HG03139 (cell line): Measurements from ENCODE around the gene PHLDA3.

Experiments
- ATAC-seq: cut with Tn5 transposase; IDR thresholded peaks from one replicate; pipeline ENCODE4 v1.9.1; 2021; ENCODE audit not compliant: unreplicated experiment

The PHLDA3 gene

GRCh38 chr1:201466492-201466891 lies 2.5 kb downstream of the PHLDA3 start:
- ATAC-seq: no peak

DNA sequence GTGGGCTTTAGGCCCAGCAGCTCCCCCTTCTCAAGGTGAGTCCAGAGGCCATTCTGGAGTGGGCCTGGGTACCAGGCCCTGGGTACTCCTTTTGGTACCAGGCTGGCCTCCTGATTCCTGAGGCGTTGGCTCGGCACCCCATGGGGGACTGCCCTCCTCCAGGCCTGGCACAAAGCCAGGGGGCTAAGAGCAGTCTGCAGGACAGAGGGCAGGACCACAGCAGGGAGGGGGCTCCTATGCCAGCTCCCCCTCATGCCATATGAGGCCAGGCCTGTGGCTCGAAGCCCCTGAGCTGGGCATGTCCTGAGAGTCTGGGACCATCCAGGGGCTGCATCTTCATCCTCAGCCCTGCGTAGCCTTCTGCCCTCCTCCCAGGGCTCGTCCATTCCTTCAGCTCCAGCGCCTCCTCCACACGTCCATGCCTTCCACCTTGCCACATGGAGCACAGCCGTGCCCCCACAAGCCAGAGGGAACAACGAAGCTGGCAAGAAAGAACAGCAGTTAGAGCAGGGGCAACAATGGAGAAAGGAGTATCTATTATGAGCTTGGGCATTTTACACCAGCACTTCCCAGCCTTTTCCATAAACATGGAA lies 3.2 kb downstream of the PHLDA3 start:
- no peak for ATAC-seq

- no peak for ATAC-seq
Measured at GRCh38 chr1:201463071-201463552, 5.9 kb downstream of the PHLDA3 start.

DNA sequence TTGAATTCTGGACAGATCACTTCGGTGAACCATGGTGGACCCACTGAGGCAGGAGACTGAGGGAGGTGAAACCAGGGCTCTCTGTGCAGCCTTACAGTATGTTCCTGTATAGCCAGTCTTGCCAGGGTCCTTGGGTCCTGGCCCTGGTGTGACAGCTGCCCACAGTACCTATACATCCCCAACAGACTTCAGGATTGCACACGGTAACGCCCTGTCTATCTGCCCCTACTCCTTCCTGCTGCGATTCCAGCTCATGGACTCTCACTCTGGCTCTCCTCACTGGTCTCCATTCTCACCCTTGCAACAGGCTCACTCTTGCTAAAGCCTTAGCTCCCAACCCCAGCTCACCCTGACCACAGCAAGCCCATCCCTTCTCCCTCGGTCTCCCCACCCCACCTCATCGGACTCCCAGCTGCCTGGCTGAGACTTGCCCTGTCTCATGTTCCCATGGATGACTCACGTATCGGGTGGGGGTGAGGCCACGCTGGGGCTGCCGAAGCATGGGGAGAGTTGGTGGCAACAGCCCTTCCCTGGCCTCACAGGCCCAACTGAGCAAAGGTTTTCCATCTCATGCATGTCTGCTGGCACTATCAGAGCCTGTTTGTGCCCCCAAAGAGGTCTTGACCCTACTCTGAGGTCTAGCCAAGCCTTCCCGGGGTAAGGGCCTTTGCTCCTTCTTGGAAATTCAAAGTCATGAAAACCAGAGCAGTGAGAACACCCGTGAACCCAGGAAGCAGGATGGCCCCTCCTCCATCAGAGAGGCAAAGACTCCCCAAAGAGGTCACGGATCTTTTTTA lies 7.1 kb downstream of the PHLDA3 start:
- no peak for ATAC-seq

GRCh38 chr1:201460814-201461644 lies 8.0 kb downstream of the PHLDA3 start:
- ATAC-seq: no peak

DNA sequence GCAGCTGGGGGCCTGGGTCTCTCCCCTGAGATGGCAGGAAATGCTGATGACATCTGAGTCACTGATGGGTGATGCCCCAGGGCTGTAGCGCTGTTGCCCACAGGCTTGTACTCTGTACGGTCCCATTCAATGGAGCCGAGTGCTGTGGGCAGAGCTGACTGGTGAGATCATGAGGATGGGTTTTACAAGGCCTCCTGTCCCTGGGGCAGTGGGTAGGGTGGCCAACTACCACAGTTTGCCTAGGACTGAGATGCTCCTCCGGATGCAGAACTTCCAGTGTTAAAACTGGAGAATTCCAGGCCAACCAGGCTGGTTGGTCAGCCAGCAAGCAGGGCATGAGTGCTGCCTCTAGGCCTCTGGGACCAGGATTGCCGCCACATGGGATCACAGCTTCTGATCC lies 9.2 kb downstream of the PHLDA3 start:
- no peak for ATAC-seq

DNA sequence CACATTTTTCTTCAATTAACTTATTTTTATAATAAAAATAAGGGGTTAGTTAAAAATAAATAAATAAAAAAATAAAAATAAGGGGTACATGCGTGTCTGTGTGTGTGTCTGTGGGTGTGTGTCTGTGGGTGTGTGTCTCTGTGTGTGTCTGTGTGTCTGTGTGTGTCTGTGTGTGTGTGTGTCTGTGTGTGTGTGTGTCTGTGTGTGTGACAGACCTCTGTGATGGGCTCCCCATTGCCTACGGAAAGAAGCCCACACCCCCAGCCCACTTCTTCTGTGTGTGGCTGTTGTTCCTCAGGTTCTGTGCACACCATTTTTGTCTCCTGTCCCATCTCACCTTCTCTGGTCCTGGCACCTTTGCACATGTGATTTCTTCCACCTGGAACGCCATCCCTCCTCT lies 9.9 kb downstream of the PHLDA3 start:
- no peak for ATAC-seq

- no peak for ATAC-seq
Measured at GRCh38 chr1:201457508-201457960, 11.5 kb downstream of the PHLDA3 start.

DNA sequence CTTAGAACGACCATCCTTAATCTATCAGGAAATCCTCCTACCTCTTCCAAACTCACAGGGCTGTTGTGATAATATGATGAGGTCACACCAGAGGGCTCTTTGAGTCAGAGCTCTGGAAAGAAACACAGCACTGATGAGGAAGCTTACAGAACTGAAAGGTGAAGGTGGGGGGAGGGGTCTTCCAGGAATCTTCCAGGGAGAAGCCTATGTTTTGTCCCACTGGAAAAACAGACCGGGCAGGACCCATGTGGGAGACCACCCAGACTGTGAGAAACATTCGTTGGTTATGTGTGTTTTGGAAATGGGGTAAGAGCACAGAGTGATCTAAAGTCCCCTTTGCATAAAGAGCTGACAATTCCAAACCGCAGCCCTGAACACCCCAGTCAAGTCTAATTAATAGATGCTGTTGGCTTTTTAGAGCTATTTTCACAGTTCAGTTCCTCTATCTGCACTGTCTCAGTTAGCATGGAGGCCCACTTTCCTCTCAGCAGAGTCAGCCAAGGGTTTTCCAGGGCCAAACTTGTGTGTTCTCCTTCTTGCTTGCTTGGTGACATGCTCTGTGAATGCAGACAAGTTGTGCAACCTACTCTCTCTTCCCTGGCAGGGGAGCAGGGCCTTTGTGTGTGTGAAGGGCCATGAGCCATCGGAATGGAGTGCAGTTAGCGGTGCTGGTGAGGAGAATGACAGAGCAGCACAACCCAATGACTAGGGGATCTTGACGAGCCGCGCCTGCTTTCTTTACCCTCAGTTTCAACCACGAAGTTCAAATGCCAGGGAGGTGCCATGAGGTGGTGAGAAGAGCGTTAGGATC lies 12.3 kb downstream of the PHLDA3 start:
- no peak for ATAC-seq

- no peak for ATAC-seq
Measured at GRCh38 chr1:201455098-201455497, 13.9 kb downstream of the PHLDA3 start.

- no peak for ATAC-seq
Measured at GRCh38 chr1:201454608-201455007, 14.4 kb downstream of the PHLDA3 start.

DNA sequence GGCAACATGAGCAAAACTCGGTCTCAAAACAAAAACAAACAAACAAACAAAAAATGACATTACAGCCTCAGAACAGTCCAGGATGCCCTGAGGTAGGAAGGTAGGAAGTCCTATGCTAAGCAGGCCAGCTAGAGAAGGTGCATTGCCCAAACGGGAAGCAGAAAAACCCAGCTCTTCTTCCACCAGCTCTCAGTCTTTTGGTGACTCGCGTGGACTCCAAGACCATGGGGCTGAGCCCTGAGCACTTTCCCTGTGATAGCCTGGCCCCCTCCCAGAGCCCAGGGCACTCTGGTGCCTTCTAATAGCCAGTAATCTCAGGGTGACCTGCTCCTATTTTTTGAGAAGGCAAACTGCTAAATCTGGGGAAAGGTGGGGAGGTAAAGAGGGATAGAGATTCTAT lies 16.1 kb downstream of the PHLDA3 start:
- no peak for ATAC-seq

DNA sequence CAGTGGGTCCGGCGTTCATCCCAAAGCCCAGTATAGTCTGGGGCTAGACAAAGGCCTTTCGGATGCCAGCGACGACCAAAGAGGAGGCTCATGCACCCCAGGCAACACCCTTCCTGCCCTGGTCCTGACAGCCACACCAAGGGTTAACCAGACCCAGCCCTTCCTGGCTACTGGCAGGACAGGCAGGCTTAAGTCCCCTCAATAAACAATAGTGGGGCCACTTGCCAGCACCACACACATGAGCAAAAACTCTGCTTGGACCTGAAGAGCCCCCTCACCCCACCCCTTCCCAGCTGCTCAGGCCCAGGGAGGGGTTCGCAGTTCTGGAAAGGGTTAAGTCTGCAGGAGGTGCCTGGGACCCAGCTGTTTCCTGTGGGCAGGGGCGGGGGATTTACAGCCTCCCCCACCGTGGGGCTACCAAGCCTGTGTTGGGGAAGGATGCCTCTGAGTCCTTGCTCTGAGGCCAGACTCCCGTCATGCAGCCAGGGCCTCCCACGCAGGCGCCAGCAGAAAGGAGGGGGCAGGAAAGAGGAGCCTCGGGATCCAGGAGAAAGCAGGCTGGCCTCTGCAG lies 18.2 kb downstream of the PHLDA3 start:
- ATAC-seq: no peak

DNA sequence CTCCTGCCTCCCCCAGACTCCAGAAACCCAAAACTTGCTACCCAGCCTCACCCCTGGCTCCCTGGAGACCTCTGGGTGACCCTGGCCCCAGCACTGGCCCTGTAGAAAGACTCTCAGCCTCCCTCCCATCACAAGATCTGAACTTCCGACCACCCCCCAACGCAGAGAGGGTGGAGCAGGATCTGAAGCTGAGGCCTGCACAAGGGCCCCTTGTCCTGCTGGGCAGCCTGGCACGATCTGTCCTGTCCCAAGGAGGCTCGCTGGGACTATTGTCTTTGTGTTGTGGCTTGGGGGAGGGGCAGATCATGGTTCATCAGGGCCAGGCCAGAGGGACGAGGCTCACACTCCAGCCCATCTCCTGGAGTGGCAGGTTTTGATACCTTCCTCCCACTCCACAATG lies 20.0 kb downstream of the PHLDA3 start:
- no peak for ATAC-seq

DNA sequence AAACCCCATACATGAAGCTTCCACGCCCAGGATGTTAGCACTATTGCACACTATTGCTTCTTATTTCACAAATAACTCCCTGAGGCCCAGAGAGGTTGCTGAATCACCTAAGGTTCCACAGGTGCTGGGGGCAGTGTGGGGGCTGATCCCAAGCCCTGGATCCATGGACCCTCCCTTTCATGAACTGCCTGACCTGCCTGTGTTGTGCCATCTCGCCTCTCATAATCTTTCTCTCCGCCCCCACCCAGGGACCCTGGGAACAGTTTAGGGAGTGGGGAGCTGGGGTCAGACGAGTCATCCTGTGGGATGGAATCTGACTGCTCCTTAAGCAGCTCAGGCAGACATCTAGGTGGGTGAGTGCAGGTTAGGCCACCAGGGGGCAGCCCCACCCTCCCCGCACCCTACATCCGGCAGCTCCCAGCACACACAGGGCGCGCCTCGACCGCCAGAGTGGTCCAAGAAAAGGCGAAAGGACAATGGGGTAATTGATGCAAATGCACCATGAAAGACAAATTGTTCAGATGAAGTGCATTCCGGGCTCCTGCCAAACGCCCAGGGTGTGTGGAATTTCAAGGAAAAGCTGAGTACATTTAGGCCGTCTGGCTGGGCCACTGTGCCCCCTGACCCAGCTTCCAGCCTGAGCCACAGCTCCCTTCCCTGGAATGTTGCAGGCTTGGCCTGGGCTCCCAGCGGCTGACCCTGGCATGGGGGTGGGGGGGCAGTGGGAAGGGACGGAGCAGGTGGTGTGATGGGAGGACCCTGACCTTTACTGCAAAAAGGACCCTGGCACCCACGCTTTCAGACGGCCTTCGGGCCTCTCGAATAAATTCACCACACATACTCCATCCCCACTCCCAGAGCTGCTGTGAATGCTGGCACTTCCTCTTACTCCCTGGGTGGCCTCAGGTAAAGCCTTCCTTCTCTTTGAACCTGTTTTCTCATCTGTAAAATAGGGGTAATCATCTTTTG lies 20.8 kb downstream of the PHLDA3 start:
- no peak for ATAC-seq

- no peak for ATAC-seq
Measured at GRCh38 chr1:201445310-201445709, 23.7 kb downstream of the PHLDA3 start.

- no peak for ATAC-seq
Measured at GRCh38 chr1:201444792-201445191, 24.2 kb downstream of the PHLDA3 start.

GRCh38 chr1:201443747-201444146 lies 25.2 kb downstream of the PHLDA3 start:
- ATAC-seq: no peak

DNA sequence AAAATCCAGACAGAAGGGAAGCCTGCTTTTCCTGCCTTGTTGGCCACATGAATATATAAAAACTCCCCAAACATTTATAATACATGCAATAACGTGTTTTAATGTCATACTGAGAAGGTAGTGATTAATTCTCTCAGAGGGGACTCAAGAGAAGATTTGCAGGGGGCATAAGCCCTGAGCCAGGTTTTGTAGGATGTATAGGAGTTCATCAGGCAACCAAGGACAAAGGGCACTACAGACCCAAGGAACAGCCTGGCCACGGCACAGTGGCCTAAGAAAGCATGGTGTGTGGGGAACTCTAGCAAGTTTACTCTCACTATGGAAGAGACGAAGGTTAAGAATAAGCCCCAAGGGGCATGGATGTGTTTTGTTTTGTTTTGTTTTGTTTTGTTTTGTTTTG lies 32.0 kb downstream of the PHLDA3 start:
- no peak for ATAC-seq
